Measurements from ENCODE around the gene KRT84.

Gene KRT84, protein sequence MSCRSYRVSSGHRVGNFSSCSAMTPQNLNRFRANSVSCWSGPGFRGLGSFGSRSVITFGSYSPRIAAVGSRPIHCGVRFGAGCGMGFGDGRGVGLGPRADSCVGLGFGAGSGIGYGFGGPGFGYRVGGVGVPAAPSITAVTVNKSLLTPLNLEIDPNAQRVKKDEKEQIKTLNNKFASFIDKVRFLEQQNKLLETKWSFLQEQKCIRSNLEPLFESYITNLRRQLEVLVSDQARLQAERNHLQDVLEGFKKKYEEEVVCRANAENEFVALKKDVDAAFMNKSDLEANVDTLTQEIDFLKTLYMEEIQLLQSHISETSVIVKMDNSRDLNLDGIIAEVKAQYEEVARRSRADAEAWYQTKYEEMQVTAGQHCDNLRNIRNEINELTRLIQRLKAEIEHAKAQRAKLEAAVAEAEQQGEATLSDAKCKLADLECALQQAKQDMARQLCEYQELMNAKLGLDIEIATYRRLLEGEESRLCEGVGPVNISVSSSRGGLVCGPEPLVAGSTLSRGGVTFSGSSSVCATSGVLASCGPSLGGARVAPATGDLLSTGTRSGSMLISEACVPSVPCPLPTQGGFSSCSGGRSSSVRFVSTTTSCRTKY

DNA sequence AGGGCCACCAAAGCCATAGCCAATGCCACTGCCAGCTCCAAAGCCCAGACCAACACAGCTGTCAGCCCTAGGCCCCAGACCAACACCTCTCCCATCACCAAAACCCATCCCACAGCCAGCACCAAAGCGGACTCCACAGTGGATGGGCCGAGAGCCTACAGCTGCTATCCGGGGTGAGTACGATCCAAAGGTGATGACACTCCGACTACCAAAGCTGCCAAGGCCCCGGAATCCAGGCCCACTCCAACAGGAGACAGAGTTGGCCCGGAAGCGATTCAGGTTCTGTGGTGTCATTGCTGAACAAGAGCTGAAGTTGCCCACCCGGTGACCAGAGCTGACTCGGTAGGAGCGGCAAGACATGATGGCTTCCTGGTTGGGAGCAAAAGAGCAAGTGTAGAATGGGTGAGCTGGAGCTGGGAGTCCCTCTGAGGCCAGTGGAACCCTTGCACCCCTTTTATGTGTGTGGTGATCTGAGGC, at the start of gene KRT84:
TSS of gene KRT84 (minus strand) at position 427 of the 477 bp plus-strand sequence. CDS start at position 360, 67 bp downstream.
- H3K27ac Mint-ChIP-seq: no peak within 1 kb of the TSS
- no peaks in the 10 kb centered on the region for H3K36me3 Mint-ChIP-seq (ENCODE audit: low read depth)
- no peak within 1 kb of the TSS for H3K4me3 Mint-ChIP-seq
- DNase-seq: no peak
- H3K9me3 Mint-ChIP-seq: no peaks in the 10 kb centered on the region
- H3K27me3 Mint-ChIP-seq: peaks cover 7% of the 10 kb centered on the region
- H3K4me1 Mint-ChIP-seq (ENCODE audit: low read depth): peaks cover 10% of the 10 kb centered on the region

DNA sequence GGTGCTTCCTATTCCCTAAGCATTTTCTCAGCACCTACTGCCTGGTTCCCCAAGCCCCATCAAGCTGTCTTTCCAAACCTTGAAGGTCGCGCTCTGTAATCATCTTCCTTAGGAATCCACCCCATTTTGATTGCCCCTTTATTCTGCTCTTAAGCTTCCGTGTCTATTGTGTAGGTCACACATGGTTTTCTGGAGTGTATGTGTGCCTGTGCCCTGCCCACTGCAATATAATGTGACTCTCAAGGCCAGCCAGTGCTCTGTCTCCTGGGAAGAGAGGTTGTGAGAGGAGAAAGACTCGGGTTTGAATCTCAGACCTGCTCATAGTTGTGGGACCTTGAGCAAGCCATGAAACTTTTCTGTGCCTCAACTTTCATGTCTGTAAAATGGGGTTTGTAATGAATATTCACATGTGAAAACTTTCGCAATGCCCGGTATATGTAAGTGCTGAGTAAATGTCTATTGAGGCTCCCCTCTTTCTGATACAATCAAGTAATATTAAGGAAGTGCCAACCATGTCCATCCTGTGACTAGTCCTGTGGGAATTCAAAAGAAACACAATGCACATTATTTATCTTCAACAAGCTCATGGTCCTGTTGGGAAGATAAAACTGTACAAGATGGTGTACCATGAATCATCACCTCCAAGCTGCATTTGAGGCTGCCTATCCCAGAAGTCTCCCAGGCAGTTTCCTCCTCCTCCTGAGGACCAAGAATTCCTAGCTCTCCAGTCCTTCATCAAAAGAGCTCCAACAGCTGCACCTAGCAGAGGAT, 49.5 kb upstream of the KRT84 start:
- H3K4me1 Mint-ChIP-seq (ENCODE audit: low read depth): no peaks in the 10 kb centered on the region
- peaks cover 48% of the 10 kb centered on the region for H3K27me3 Mint-ChIP-seq
- no peaks in the 10 kb centered on the region for H3K36me3 Mint-ChIP-seq (ENCODE audit: low read depth)
- DNase-seq: no peak
- H3K27ac Mint-ChIP-seq: no peak overlapping the region
- no peak overlapping the region for H3K4me3 Mint-ChIP-seq
- H3K9me3 Mint-ChIP-seq: no peaks in the 10 kb centered on the region

DNA sequence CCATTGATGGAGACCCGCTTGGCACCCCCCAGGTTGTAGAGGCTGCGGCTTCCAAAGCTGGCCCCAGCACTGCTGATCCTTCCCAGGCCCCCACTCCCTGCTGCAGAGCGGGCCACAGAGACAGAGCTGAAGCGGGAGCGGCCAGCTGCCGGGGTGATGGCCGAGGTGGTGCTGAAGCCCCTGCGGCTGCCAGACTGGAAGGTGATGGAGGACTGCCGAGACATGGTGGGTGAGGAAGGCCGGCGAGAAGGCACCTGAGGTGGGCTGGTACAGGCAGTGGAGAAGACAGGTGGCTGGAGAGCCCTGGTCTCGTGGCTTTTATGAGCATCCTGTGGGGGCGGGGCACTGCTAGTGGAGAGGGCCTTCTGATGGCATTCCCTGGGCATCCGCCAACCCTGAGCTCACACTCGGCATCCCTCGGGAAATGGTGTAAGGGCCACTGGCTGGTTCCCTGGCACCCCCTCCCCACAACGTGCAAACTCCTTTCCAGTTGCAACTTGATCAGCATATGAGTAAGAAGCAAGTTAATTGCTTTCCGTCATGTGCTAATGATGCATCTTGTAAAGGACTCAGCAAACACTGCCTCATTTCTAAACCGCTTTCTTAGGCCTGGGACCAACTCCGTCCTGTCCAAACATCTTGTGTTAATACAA, 48.8 kb upstream of the KRT84 start, which contains the start of gene KRT75:
TSS of gene KRT75 (minus strand) at position 291 of the 653 bp plus-strand sequence. CDS start at position 224, 67 bp downstream.
- no peak for DNase-seq
- H3K4me3 Mint-ChIP-seq: no peak within 1 kb of the TSS
- H3K36me3 Mint-ChIP-seq (ENCODE audit: low read depth): no peaks in the 10 kb centered on the region
- no peaks in the 10 kb centered on the region for H3K9me3 Mint-ChIP-seq
- peaks cover 49% of the 10 kb centered on the region for H3K27me3 Mint-ChIP-seq
- no peaks in the 10 kb centered on the region for H3K4me1 Mint-ChIP-seq (ENCODE audit: low read depth)
- no peak within 1 kb of the TSS for H3K27ac Mint-ChIP-seq

DNA sequence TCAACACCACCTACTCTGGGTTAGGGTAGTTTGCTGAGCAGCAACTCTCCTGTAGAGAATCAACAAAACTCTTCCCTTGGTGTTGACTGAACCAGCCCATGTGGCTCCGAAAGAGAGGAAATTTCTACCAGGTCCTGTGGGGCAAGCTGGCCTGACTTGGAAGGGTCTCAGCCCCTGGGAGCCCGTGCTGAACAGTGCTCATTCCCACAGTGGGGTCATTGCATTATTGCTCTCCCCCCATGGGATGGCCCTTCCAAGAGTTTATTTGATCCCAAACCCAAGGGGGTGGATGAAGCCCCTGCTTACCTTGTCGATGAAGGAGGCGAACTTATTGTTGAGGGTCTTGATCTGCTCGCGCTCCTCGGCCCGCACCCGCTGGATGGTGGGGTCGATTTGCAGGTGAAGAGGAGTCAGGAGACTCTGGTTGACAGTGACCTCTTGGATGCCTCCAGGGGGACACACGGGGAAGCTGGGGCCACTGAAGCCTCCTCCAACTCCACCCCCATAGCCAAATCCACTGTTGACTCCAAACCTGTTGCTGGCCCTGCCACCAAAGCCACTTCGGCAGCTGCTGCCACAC, 48.1 kb upstream of the KRT84 start:
- no peaks in the 10 kb centered on the region for H3K9me3 Mint-ChIP-seq
- H3K4me1 Mint-ChIP-seq (ENCODE audit: low read depth): no peaks in the 10 kb centered on the region
- peaks cover 54% of the 10 kb centered on the region for H3K27me3 Mint-ChIP-seq
- no peak for DNase-seq
- no peak overlapping the region for H3K4me3 Mint-ChIP-seq
- H3K27ac Mint-ChIP-seq: no peak overlapping the region
- no peaks in the 10 kb centered on the region for H3K36me3 Mint-ChIP-seq (ENCODE audit: low read depth)

DNA sequence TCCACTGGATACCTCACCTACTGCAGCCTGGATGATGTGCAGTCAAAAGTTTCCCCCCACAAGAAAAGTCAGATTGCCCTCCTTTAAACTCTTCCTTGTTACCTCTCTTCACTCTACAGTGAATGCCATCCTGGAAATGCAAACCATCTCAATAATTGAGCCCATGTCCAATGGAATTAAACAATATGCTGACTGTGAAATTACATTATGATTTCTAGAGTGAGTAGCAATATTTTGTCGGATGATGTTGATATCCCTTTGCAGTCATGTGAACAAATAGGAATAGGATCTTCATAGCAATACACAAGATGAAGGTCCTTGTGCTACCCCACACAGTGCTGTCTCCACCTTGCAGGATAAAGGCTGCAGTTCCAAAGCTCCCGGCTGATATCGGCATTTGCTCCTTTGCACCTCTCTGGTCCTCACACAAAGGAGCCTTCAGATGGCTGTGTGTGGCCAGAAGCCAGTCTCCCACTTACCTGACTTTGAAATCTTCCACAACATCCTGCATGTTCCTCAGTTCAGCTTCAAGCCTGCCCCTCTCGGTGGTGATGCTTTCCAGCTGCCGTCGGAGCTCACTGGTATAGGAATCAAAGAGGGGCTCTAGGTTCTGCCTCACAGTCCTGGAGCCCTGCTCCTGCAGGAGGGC, 47.2 kb upstream of the KRT84 start:
- H3K36me3 Mint-ChIP-seq (ENCODE audit: low read depth): no peaks in the 10 kb centered on the region
- H3K4me1 Mint-ChIP-seq (ENCODE audit: low read depth): no peaks in the 10 kb centered on the region
- H3K9me3 Mint-ChIP-seq: no peaks in the 10 kb centered on the region
- peaks cover 54% of the 10 kb centered on the region for H3K27me3 Mint-ChIP-seq
- DNase-seq: no peak
- no peak overlapping the region for H3K27ac Mint-ChIP-seq
- no peak overlapping the region for H3K4me3 Mint-ChIP-seq

DNA sequence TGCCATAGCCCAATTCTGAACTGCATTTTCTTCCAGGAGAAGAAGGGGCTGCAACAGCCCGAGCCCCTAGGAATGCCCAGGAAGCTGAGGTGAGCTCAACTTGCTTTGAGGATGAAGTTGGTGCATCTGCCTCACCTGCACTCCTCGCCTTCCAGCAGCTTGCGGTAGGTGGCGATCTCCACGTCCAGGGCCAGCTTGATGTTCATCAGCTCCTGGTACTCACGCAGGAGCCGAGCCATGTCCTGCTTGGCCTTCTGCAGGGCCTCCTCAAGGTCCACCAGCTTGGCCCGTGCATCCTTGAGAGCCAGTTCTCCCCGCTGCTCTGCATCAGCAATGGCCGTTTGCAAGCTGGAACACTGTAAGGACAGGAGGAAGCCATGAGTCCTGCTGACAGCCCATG, 42.7 kb upstream of the KRT84 start:
- H3K27ac Mint-ChIP-seq: no peak overlapping the region
- H3K4me1 Mint-ChIP-seq (ENCODE audit: low read depth): no peaks in the 10 kb centered on the region
- H3K4me3 Mint-ChIP-seq: no peak overlapping the region
- no peaks in the 10 kb centered on the region for H3K9me3 Mint-ChIP-seq
- DNase-seq: no peak
- H3K27me3 Mint-ChIP-seq: peaks cover 39% of the 10 kb centered on the region
- no peaks in the 10 kb centered on the region for H3K36me3 Mint-ChIP-seq (ENCODE audit: low read depth)

DNA sequence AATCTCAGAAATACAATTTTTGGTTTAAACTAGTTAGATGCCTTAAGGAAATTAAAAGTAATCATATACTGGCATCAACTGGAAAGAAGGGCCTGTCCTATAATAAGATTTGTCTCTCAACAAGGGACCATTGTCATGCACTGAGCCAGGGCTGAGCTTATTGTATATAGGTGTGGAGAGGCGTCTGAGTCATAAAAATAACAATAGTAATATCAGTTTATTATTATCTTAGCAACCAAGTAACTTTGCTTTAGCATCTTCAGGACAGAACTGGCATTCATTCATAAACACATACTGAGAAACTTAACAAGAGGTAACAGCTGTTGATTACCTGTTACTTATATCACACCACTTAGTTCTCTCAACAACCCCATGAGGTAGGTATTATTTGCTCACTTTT, 41.6 kb upstream of the KRT84 start:
- no peaks in the 10 kb centered on the region for H3K9me3 Mint-ChIP-seq
- H3K4me1 Mint-ChIP-seq (ENCODE audit: low read depth): no peaks in the 10 kb centered on the region
- DNase-seq: no peak
- H3K4me3 Mint-ChIP-seq: no peak overlapping the region
- H3K27me3 Mint-ChIP-seq: peaks cover 31% of the 10 kb centered on the region
- H3K27ac Mint-ChIP-seq: no peak overlapping the region
- no peaks in the 10 kb centered on the region for H3K36me3 Mint-ChIP-seq (ENCODE audit: low read depth)

DNA sequence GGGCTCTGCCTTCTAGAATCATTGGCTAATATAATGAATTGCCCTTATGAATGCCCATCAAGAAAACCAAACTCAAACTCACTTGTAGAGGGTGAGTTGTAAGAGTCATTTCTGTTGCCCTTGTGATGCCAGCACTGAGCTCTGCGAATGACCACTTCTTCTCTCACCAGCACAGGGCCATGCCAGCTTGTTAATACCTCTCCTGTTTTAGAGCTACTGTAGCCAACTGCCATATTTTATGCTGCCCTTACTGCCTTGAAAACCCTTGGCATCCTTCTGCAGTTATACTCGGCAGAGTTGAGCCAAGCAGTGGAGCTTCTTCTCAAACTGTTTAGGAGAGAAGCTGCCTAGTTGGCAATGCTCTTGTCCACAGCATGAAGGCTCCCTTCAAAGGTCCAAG, 40.6 kb upstream of the KRT84 start:
- Mint-ChIP-seq H3K4me1 (ENCODE audit: low read depth) (no peaks in the 10 kb centered on the region), H3K27ac (no peak overlapping the region), H3K36me3 (ENCODE audit: low read depth) (no peaks in the 10 kb centered on the region), H3K9me3 (no peaks in the 10 kb centered on the region), H3K27me3 (peaks cover 23% of the 10 kb centered on the region), H3K4me3 (no peak overlapping the region)
- no peak for DNase-seq

DNA sequence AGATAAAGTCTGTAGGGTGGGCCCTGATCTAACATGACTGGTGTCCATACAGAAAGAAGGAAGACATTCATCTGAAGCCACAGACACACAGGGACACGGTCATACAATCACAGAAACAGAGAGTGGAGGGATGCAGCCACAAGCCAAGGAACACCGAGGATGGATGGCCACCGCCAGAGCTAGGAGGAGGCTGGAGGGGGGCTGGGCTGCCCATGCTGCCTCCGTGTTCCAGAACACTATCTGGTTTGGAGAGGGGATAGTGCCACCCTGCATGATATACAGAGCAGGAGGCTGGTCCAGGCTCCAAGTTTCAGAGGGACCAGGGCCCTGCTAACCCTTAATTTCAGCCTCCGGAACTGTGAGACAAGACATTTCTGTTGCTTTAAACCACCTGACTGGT, 40.0 kb upstream of the KRT84 start:
- no peaks in the 10 kb centered on the region for H3K4me1 Mint-ChIP-seq (ENCODE audit: low read depth)
- peaks cover 17% of the 10 kb centered on the region for H3K27me3 Mint-ChIP-seq
- no peak overlapping the region for H3K27ac Mint-ChIP-seq
- no peak for DNase-seq
- no peaks in the 10 kb centered on the region for H3K9me3 Mint-ChIP-seq
- H3K4me3 Mint-ChIP-seq: no peak overlapping the region
- no peaks in the 10 kb centered on the region for H3K36me3 Mint-ChIP-seq (ENCODE audit: low read depth)

DNA sequence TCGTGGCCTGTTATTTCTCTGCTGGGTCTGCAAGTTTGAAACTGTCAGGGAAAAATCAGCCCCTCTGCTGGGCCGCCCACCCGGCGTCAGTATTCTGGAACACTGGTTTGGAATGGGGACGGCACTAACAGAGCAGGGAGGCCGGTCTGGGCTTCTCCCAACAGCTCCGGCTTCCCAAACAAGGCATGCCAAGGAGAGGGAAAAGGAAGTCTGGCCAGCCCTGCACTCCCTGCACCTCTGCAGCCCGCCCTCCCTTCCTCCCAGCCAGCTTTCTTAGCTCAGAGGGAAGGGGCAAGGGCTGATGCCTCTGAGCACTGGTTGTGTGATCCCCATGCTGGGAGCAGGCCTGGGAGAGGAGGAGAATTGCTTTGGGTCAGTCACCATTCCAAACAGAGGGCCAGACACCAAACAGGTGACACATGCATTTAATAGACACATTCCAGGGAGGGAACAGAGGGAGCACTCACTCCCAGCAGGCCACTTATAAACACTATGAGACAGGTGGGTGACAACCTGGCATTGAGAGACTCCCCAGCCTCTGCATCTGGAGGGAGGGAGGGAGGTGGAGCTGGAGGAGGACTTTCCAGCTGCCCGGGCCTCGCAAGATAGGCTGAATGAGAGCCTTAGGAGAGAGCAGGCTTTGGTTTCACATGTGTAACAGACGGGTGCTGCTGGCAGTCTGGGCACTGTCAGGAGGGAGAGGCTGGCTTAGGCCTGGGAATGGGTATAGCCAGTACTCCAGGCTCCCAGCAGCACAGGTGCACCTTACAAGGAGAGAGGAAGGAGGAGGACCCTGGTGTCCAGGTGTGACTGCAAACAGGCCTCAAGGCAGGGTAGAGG, 38.4 kb upstream of the KRT84 start:
- peaks cover 6% of the 10 kb centered on the region for H3K27me3 Mint-ChIP-seq
- DNase-seq: no peak
- no peaks in the 10 kb centered on the region for H3K9me3 Mint-ChIP-seq
- H3K36me3 Mint-ChIP-seq (ENCODE audit: low read depth): no peaks in the 10 kb centered on the region
- H3K4me1 Mint-ChIP-seq (ENCODE audit: low read depth): no peaks in the 10 kb centered on the region
- no peak overlapping the region for H3K4me3 Mint-ChIP-seq
- H3K27ac Mint-ChIP-seq: no peak overlapping the region

DNA sequence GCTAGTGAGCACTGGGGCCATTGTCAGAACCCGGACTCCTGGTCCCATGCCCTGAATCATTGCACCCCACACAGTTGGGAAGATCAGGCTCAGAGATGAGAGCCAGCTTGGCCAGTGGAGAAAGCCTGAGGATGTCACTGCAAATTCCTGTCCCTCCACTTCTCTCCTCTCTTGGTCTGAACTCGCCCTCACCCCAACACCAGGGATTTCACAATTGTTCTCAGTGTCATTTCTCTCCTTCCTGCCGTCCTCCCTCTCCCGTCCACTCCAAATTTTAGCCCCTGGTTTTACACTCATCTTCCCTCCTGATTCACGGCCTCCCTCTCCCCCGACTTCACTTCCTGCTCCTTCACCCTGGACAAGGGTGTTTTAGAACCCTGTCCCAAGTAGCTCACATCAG, 37.6 kb upstream of the KRT84 start:
- Mint-ChIP-seq H3K4me3 (no peak overlapping the region), H3K36me3 (ENCODE audit: low read depth) (no peaks in the 10 kb centered on the region), H3K9me3 (no peaks in the 10 kb centered on the region), H3K4me1 (ENCODE audit: low read depth) (no peaks in the 10 kb centered on the region), H3K27ac (no peak overlapping the region), H3K27me3 (peaks cover 4% of the 10 kb centered on the region)
- no peak for DNase-seq

DNA sequence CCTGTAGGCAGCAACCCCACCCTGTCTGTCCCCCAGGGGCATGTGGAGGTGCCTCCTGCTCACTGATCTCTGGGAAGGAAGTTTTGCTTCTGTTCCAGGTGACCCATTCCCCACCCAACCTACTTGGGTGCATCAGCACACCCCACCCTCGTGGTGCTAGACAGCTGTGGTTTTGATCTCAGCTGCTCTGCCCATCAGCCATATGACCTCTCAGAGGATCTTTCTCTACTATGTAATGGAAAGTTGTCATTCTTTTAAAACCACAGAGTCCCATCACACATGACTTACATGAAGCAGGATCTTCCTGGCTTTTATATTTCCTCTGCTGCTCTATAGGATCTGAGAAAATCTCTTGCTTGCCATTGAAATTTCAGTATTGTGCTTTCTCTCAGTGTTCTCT, 34.2 kb upstream of the KRT84 start:
- Mint-ChIP-seq H3K27me3 (peaks cover 4% of the 10 kb centered on the region), H3K36me3 (ENCODE audit: low read depth) (no peaks in the 10 kb centered on the region), H3K27ac (no peak overlapping the region), H3K4me1 (ENCODE audit: low read depth) (no peaks in the 10 kb centered on the region), H3K4me3 (no peak overlapping the region), H3K9me3 (no peaks in the 10 kb centered on the region)
- no peak for DNase-seq

DNA sequence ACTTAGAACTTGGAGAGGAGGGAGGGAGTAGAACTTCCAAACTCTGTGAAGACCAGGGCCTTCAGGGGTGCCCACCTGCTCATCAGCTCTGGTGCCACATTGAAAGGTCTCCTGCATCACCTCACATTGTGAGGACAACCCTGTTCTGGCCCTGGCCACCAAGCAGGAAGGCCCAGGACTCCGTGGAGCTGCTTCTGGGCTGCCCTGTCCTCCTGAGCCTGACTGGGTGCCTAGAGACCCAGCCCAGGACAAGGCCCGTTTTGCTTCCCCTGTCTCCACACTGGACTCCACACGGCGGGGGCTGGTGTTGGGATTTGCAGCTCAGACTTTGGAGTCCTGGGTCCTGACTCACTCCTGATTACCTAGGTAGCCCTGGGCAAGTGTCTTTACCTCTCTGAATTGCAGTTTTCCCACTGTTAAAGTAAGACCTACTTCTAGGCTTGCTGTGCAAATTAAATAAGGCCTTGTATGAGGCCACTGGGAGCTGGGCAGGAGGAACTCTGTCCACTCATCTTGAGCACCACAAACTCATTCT, 33.2 kb upstream of the KRT84 start:
- Mint-ChIP-seq H3K9me3 (no peaks in the 10 kb centered on the region), H3K4me3 (no peak overlapping the region), H3K4me1 (ENCODE audit: low read depth) (no peaks in the 10 kb centered on the region), H3K36me3 (ENCODE audit: low read depth) (no peaks in the 10 kb centered on the region), H3K27me3 (peaks cover 4% of the 10 kb centered on the region), H3K27ac (no peak overlapping the region)
- no peak for DNase-seq
